Endothelial cell (in vitro differentiated cells): Measurements from ENCODE around the gene LRBA. TPM values are rescaled to one million over a fixed set of nuclear protein-coding genes. Genes with fewer than 3 reads are reported as not detected.

Experiments
- DNase-seq: peaks from one replicate; pipeline ENCODE4 v3.0.0; 2021; ENCODE audit warnings: low spot score
- H3K27ac Mint-ChIP-seq: one replicate; pipeline ENCODE4 v1.8.0; 2021; ENCODE audit warnings: mixed read lengths, inconsistent platforms; ENCODE audit not compliant: unreplicated experiment
- H3K27me3 Mint-ChIP-seq: one replicate; pipeline ENCODE4 v1.8.0; 2021; ENCODE audit warnings: mild to moderate bottlenecking, moderate library complexity, mixed read lengths, inconsistent platforms; ENCODE audit not compliant: unreplicated experiment
- H3K36me3 Mint-ChIP-seq: one replicate; pipeline ENCODE4 v1.8.0; 2021; ENCODE audit warnings: mild to moderate bottlenecking, low read depth, mixed read lengths, inconsistent platforms; ENCODE audit not compliant: unreplicated experiment
- H3K4me1 Mint-ChIP-seq: one replicate; pipeline ENCODE4 v1.8.0; 2021; ENCODE audit warnings: mild to moderate bottlenecking, mixed read lengths, inconsistent platforms; ENCODE audit not compliant: unreplicated experiment
- H3K4me3 Mint-ChIP-seq: one replicate; pipeline ENCODE4 v1.8.0; 2021; ENCODE audit warnings: mild to moderate bottlenecking, mixed read lengths, inconsistent platforms; ENCODE audit not compliant: unreplicated experiment
- H3K9me3 Mint-ChIP-seq: one replicate; pipeline ENCODE4 v1.8.0; 2021; ENCODE audit warnings: mixed read lengths, inconsistent platforms; ENCODE audit not compliant: unreplicated experiment
- total RNA-seq: library from RNA; stranded (reverse); fragmentation: NEBNext Ultra II Directional; extraction: Animal tissue kit (Norgen Biotek cat#: 25700); gene quantifications from one replicate; pipeline ENCODE4 v1.2.1, GENCODE V29; 2021; ENCODE audit not compliant: unreplicated experiment
- TF ChIP-seq, protein P1 (sequence below): fragments of 200-600 bp; sonication (generic); IDR thresholded peaks from one replicate; pipeline ENCODE4 v1.5.0; 2021; ENCODE audit warnings: antibody characterized with exemption; ENCODE audit not compliant: unreplicated experiment

LRBA gene
- total RNA-seq, 1 donor from 2014 or later, result 44.3 TPM

DNA sequence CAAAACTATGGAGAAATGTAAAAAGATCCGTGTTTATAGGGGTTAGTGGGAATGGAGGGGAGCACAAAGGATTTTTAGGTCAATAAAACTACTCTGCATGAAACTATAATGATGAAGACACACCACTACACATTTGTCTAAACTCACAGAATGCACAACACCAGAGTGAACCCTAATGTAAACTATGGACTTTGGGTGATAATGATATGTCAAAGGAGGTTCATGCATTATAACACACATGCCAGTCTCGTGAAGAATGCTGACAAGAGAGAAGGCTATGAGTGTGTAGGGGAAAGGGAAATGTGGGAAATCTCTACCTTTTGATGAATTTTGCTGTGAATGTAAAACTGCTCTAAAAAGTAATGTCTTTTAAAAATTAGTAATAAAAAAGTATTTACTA lies 249.9 kb downstream of the LRBA start:
- no peak for DNase-seq
- TF ChIP-seq, protein P1, sequence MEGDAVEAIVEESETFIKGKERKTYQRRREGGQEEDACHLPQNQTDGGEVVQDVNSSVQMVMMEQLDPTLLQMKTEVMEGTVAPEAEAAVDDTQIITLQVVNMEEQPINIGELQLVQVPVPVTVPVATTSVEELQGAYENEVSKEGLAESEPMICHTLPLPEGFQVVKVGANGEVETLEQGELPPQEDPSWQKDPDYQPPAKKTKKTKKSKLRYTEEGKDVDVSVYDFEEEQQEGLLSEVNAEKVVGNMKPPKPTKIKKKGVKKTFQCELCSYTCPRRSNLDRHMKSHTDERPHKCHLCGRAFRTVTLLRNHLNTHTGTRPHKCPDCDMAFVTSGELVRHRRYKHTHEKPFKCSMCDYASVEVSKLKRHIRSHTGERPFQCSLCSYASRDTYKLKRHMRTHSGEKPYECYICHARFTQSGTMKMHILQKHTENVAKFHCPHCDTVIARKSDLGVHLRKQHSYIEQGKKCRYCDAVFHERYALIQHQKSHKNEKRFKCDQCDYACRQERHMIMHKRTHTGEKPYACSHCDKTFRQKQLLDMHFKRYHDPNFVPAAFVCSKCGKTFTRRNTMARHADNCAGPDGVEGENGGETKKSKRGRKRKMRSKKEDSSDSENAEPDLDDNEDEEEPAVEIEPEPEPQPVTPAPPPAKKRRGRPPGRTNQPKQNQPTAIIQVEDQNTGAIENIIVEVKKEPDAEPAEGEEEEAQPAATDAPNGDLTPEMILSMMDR, result no peak
- H3K27me3 Mint-ChIP-seq, result peaks cover 2% of the 10 kb centered on the region
- H3K27ac Mint-ChIP-seq, result no peak overlapping the region
- H3K9me3 Mint-ChIP-seq, result no peaks in the 10 kb centered on the region
- no peaks in the 10 kb centered on the region for H3K36me3 Mint-ChIP-seq
- H3K4me3 Mint-ChIP-seq, result no peak overlapping the region
- no peaks in the 10 kb centered on the region for H3K4me1 Mint-ChIP-seq

DNA sequence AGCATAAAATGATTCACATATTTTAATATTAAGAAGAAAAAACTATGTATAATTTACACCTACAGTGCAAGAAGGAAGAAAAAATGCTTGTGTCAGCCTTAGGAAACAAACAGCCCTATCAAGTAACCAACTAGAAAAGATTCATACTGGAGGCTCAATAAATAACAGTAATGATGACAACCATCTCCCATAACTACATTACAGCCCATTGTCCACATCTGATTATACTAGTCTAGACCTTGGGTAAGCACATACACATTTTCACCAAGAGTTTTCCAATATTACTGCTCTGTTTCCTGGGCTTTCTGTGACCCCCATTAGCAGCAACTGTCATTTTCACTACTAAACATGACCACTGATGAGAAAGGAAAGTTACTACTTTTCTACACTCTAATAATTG lies 263.4 kb downstream of the LRBA start:
- Mint-ChIP-seq H3K9me3 (no peaks in the 10 kb centered on the region), H3K4me3 (no peak overlapping the region), H3K27me3 (peaks cover 1% of the 10 kb centered on the region), H3K27ac (no peak overlapping the region), H3K4me1 (no peaks in the 10 kb centered on the region), H3K36me3 (no peaks in the 10 kb centered on the region)
- TF ChIP-seq, protein P1, result no peak
- no peak for DNase-seq

DNA sequence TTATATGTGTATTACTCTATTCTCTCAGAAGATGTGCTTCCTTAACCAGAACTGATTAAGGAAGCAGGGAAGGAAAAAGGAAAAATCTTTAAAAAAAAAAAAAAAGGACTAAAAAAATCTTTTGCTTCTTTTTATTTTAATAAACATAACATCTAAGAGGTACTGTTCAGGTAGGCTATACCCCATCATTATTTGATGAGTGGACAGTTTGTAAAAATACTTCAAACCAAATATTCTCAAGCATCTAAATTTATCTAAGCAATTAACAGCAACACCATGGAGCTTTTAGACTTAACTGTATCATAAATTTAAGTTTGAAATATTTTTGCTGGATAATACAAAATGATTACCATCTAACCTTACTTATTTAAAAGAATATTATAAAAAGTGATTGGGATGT lies 264.3 kb downstream of the LRBA start:
- TF ChIP-seq, protein P1, result no peak
- peaks cover 1% of the 10 kb centered on the region for H3K27me3 Mint-ChIP-seq
- H3K4me1 Mint-ChIP-seq, result no peaks in the 10 kb centered on the region
- H3K9me3 Mint-ChIP-seq, result no peaks in the 10 kb centered on the region
- no peak overlapping the region for H3K27ac Mint-ChIP-seq
- no peak for DNase-seq
- no peaks in the 10 kb centered on the region for H3K36me3 Mint-ChIP-seq
- no peak overlapping the region for H3K4me3 Mint-ChIP-seq

DNA sequence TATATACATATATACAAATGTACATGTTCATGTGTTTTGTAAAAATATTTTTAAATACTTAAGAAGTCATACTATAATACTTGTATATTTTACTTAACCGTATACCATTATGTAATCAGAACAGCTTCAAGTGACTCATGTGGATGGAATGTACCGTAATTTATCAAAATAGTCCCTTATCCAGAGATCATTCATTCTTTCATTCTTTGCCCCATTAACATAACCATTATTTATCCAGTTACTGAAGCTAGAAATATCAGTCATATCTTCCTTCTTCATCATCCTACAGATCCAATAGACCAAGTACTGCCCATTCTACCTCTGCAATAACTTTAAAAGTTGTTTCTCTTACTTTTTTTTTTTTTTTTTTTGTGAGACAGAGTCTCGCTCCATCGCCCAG lies 268.9 kb downstream of the LRBA start:
- no peak for DNase-seq
- no peaks in the 10 kb centered on the region for H3K9me3 Mint-ChIP-seq
- H3K4me3 Mint-ChIP-seq, result no peak overlapping the region
- no peaks in the 10 kb centered on the region for H3K36me3 Mint-ChIP-seq
- H3K27ac Mint-ChIP-seq, result no peak overlapping the region
- peaks cover 1% of the 10 kb centered on the region for H3K27me3 Mint-ChIP-seq
- TF ChIP-seq, protein P1, result no peak
- no peaks in the 10 kb centered on the region for H3K4me1 Mint-ChIP-seq

DNA sequence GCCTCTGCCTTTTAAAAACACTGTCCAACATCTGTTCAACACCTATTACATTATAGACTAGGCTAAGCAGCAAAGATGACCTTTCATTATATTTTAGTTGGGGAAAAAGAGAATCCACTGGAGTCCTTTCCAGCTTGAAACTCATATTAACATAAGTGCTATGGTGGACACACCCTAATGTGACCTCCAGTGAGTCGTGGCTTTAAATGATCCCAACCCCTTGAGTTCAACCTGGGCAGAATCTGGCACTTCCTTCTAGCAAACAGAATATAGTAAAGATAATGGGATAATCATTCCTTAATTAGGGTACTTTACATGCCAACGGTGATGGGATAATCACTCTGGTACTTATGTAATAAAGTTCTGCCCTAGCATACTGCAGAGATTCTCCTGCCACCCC lies 270.5 kb downstream of the LRBA start:
- TF ChIP-seq, protein P1, result no peak
- no peaks in the 10 kb centered on the region for H3K4me1 Mint-ChIP-seq
- DNase-seq, result no peak
- H3K4me3 Mint-ChIP-seq, result no peak overlapping the region
- no peak overlapping the region for H3K27ac Mint-ChIP-seq
- no peaks in the 10 kb centered on the region for H3K36me3 Mint-ChIP-seq
- H3K9me3 Mint-ChIP-seq, result no peaks in the 10 kb centered on the region
- peaks cover 1% of the 10 kb centered on the region for H3K27me3 Mint-ChIP-seq
